NCI-H2081 treated with DMSO at 0.1 percent for 48 hours (cell line): ENCODE data around the gene AACS.

Experiments
- DNase-seq: peaks from one replicate; lab custom pipeline; 2025; lab: John Stamatoyannopoulos, UW

Gene AACS

DNA sequence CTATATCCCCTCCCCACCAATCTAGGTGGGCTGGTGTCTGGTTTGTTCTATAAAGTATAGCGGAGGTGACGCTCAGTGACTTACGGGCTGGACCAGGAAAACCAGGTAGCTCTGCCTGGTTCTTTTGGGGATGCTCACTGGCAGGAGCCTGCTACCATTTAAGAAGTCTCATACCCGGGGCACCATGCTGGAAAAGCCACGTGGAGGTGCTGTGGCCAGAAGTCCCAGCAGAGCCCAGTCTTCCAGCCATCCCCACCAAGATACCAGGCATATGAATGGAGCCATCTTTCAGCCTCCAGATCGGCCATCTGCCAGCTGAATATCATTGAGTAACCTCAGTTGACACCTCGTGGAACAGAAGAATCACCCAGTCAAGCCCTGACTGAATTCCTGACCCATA lies 87.2 kb downstream of the AACS start:
- DNase-seq, result no peak

DNA sequence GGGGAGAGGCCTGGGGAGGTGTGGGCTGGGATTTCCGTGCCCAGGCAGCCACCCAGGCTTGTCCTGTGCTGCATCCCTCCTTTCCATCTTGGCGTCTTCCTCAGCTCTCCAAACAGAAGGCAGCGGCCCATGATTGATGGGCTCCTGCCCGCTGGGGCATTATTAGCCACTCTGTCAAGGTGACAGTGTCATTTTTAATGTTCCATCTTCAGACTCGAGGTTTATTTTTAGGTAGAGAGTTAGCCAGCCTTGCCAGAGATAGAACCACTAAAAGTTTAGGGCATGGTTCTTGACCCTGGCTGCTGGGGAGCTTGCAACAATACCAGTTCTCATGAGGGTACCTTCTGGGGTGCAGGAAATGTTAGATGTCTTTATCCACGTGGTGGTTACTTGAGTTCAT lies 90.1 kb downstream of the AACS start:
- DNase-seq, result no peak

DNA sequence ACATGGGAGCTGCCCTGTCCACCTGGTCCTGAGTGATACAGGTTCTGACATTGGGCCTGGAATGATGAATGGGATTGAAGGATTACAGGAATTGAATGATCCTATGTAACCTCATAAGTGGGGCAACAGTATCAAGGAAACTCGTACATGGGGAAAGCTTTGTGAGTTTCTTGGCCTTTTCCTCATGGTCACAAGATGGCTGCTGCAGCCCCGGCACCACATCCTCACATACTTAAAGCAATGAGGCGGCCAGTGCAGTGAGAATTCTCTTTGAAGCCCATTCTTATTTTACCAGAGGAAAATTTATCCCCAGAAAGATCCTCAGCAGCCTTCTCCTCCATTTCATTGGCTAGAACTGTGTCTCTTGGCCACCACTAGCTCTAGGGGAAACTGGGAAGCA lies 91.9 kb downstream of the AACS start:
- DNase-seq, result no peak

DNA sequence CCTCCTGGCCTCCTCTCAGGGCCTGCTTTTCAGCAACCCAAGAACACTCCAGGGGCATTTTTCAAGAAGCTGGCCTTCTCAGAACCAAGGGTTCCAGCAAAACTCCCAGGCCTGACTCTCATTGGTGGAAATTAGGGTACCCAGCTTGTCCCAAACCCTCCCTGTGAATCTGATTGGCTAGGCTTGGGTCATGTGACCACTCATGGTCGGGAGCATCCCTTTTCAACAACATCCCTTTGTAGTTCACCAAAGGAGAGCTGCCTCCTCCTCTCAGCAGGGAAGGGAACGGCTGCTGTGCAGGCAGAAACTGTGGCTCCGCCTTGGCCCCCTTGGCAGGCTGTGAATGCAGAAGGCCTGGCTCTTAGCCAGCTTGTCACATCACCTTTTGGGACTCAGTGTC lies 94.5 kb downstream of the AACS start:
- DNase-seq, result no peak

DNA sequence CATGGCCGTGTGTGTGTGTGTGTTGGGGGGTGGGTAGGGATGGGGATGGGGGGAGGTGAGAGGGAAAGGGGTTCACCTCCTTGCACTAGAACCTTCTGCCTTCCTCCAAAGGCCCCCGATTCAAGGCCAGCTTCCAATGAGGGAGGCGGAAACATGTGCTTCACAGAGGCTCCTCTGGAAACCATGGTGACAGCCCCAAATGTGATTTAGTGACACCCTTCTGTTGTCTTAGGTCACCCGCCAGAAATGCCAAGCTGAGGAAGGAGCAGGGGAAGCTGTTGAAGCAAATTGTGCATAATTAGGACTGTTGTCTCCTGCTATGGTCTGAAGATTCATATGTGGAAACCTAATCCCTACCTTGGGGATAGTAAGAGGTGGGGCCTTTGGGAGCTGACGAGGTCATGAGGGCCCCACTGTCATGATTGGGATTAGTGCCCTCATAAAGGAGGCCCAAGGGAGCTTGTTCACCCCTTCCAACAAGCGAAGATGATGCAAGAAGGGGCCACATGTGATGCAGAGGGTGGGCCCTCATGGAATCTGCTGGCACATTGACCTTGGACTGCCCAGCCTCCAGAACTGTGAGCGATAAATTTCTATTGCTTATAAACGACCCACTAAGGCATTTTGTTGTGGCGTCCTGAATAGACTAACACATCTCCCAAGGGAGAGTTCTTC lies 95.2 kb downstream of the AACS start:
- DNase-seq, result no peak

DNA sequence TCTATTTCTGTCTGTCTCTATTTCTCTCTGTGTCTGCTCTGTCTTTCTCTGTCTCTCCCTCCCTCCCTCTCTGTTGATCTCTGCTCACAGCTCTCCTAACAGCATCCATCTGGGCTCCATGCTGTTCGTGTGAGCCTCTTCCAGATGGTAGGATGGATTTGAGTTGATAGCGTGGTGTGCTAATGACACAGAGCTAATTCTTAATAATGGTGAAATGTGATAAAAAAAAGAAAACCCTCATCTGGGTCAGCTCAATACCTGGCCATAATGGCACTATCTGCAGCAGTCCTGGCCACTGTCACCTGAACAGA lies 96.4 kb downstream of the AACS start:
- no peak for DNase-seq

DNA sequence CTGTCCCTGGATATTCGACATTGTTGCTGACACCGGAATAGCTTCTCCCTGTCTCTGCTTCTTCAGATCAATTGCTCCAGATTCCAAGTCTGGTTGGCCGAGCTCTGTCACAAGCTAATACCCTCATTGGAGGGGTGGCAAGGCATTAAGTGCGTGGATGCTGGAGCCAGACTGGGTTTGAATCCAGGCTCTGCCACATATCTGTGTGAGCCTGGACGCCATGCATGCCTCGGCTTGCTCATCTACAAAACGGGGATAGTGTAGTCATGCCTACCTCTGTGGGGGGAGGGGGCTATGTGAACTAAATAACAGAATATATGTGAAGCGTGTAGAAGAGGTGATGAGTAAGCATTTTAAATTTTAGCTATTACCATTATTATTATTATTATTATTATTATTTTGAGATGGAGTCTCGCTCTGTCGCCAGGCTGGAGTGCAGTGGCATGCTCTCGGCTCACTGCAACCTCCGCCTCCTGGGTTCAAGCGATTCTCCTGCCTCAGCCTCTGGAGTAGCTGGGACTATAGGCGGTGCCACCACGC lies 97.3 kb downstream of the AACS start:
- no peak for DNase-seq

DNA sequence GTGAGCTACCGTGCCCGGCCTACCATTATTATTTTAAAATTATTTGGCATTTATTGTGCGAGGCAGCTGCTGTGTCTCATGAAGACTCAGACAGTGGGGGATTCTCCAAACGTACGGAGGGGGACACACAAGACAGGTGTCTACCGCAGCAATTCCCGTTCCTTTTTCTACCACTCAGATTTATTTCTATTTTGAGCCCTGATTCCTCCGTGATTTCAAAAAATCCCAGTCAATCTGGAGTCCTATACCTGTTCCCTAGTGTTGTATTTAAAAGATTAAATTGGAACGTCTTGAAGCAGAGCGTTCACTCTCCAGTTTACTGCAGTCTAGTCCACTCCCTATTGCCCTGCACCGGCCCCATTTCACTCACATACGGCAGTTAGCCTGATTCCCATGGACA lies 97.9 kb downstream of the AACS start:
- no peak for DNase-seq

DNA sequence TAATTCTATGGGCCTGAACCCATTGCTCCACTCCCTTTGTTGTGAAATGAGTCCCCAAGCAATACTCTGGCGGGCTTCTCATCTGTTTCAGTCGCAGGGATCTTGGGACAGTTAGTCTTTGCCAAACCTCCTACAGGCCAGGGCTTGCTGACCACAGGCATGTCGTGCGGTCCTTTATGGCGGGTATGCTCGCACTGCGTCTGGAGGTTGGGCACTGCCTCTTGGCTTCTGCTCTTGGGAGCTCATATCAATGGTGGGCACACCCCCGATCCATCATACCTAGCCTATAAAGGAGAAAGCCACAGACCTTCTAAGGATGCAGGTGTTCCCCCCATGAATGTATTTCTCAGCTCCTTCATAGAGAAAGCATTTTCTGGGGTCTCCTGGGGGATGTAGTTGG lies 99.3 kb downstream of the AACS start:
- no peak for DNase-seq

DNA sequence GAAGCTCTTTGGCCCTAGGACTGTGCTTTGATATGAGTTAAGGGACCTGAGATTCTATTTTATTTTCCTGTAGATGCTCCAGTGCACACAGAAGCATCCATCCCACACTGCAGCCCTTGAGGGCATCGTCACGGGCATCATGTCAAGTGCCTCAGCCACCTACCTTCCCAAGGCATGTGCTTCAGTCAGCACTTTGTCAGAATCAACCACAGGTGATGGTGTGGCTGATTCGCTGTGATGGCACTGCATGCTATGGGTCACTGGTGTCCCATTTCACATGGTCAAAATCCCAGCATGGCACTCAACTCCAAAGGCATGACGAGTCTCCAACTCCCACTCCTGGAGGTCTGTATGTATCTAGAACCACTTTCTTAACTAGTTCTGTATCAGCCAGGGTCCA lies 100.8 kb downstream of the AACS start:
- no peak for DNase-seq

DNA sequence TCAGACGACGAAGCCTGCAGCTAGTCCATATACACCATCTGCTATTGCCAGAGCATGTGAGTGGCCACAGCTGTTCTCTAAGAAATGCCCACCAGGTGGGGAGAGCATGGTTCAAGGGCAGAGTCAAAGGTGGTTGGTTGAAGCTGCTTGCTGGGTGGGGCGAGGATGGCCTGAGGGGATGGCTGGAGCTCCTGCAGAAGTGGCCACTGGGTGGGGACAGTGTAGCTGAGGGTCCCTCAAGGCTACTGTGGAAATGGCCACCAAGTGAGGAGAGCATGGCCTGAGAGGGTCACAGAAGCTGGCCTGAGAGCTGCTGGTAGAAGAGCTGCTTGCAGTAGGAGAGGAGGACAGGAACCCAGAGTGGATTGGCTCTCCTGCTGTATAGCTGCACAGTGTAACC lies 102.4 kb downstream of the AACS start:
- no peak for DNase-seq

DNA sequence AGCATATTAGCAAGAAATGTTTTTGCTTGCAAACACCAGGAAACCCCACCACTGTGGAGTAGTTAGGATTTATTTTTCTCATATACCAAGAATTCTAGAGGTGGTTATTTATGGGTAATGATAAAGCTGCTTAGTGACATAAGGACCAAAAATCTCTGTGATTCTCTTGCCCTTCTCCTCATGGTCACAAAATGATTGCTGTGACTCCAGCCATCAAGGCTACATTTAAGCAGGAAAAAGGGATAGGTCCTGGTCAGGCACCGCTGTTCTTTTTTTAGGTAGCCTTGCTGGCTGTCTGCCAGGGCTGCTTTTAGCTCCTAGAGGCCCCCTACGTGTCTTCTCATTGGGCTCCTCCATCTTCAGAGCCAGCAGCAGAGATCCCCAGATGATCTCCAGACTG lies 104.2 kb downstream of the AACS start:
- DNase-seq, result no peak

DNA sequence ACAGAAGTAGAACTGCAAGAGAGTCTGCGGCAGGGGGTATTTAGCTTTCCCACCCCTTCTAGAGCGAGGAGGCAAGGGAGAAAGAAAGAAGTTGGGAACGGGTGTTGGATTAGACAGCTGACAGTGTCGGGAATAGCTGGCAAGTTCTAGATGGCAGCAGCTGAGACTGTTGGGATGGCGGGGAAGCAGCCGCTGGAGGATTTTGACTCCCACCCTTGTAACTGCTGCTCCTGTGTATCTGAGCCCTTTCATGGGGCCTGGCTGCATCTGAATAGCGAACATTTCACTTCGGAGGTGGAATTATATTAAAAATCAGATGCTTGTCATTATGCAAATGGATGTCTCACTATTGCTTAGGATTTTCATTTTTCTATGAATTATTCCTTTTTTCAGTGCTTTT lies 104.6 kb downstream of the AACS start:
- no peak for DNase-seq

DNA sequence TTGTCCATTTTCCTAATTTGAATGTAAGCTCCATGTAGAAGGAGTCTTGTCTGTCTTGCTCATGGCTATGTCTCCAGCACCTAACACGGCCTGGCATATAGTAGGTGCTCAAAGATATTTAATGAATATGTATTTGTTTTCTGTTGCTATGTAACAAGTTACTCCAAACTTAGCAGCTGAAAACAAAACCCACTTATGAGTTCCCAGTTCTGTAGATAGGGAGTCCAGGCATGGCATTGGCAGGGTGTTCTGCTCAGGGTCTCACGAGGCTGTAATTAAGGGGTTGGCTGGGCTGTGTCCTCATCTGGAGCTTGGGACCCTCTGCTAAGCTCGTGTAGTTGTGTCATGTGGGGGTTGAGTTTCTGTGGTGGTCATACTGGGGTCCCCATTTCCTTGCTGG lies 106.0 kb downstream of the AACS start:
- DNase-seq, result no peak

DNA sequence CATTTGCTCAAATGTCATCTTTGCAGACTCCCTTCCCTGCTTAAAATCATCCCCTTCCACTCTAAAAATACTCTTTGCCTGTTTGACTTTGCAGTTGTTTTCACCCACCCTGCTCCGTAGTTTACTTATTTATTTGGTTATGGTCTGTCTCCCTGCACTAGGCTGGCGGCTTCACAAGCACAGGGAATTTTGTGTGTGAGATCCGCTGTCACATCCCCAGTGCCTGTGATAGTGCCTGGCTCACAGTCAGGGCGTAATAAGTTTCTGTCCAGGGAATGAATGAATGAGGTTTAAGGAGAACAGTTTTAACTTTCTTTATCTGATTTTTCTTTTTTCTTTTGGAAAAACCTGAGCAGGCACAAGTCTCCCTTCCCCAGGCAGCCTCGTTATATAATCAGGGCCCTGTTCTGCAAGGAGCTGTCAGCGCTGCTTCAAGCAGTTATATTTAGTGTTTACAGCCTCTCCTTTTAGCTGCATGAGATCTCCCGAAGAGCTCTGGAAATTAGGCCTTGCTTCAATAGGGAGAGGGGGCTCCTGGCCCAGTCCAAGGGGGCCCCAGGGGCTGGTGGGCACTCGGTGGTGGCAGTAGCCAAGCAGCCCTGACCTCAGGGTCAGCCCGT lies 107.1 kb downstream of the AACS start:
- DNase-seq, result no peak

DNA sequence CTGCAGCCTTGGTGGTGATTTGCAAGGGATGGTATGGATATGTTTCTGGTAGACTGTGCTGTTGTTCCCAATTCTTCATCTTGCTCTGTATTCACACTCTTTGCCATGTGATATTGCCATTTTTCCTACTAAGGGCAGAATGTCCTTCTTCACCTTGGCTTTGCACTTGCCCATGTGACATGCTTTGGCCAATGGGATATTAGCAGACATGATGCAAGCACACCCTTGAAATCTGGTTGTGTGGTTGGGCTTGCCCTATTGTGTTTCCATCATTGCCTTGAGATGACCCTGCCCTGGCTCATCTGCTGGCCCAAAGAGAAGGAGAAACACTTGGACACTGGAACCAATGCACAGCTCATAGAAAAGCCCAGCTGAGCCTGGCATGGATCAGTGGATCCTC lies 110.3 kb downstream of the AACS start:
- DNase-seq, result no peak

DNA sequence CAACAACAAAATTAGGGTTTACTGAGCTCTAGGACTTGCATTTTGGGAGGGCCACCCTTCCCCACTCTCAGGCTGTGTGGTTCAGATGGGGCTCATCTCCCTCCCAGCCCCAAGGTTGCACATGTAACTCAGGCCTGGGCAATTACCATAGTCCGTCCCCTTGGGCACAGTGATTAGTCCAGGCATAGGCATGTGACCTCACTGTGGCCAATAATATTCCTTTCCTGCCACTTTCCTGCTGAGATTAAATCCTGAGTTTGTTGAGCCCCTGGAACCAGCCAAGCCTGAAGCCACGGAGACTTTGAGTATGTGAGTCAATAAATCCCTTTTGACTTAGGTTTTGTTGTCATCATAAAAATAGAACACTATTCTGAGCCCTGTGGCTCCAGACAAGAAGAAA lies 113.0 kb downstream of the AACS start:
- no peak for DNase-seq

DNA sequence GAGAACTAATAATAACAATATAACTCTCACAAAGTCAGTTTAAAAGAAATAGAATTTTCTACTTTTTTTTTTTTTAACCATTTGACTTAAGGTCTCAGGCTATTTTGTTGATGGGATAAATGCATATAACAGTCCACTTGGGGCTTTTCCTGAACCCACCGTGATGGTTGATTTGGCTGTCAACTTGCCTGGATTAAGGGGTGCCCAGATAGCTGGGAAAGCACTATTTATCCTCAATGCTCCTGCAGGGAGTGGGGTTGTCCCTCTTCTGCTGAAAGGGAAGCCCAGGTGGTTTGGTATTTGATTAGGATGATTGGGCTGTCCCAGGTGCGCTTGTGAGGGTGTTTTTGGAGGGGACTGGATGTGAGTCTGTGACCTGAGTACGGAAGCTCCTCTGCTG lies 114.9 kb downstream of the AACS start:
- DNase-seq, result no peak

DNA sequence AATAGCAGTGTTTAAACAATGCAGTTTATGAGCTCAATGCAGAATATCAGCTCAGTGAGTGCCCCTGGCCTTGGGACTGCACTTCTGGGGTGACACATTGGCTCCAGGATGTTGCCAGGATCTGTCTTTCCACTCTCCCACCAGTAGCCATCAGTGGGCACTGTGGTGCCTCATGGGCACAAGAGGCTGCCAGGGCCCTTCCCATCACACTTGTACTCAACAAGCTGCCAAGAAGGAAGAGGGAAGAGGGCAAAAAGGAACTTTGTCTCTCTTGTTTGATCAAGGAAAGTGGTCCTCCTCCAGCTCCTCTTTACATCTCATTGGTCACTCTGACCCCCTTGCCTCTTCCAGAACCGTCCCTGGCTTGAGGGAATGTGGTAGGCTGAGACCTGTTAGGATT lies 115.9 kb downstream of the AACS start:
- no peak for DNase-seq

DNA sequence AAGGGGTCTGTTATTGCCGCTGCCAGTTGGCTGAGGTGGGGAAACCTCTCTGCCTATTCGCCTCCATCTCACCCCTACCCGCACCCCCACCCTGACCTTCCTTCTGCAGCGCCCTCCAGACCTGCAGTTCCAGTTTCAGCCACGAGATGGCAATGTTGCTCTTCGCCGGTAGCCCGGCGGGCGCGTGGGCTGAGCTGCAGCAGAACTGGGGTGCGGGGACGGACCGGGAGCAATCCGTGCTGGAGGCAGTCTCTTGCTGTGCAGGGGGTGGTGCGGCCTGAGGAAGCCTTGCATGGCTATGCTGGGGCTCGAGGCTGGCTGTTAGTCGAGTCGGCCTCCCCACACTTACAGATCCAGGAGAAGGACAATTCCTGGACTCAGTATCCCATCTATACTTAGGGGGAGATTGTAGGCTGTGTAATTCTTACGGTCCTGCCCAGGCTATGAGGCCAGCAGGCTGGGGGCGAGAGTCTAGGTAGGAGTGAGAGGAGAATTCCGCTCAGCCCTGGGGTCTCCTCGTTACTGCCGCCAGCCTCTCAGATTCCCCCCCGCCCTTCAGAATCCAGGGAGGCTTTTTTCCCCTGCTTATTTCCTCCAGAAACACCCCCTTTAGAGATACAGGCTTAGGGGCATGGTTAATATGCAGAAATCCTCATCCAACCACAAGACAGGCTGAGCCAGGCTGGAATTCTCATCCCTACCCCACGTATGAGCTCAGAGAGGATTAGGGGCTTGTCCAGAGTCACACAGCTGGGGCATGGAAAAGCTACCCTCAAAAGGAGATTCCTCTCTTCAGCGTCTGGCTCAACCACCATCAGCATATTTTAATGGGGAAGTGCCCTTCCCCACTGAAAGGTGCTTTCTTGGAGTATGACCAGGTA lies 118.2 kb downstream of the AACS start:
- DNase-seq, result no peak

DNA sequence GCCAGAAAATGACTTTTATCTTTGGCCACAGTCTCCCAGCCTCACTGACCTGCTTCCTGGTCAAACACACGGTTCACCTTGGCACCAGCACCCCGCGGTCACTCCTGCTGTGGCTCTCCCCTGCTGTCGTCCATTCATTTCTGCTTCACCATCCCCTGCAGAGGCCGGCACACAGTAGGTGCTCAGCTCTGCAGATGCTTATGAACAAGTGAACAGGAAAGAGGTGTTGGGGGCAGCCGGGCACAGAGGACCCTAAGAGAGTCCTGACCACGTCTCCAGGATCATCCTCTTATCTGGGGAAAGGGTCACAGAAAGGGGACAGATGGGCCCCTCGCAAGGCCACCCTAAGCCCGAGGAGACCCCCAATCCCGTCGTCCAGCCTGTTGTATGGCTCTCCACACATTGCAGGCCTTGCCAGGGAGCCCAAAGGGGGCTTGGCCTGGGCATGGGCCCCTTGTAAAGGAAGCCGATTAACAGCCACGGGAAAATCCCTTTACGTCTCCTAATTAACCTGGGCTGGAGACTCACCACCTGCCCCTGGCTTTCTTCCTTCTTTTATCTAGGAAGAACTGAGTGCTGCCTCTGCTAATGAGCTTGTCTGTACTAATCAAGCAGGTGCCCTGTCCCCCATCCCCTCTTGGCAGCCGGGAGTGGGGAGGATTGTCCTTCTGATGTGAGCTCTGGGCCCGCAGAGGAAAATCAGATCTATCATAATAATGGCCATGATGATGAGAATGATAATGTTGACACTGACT lies 119.2 kb downstream of the AACS start:
- DNase-seq, result no peak

DNA sequence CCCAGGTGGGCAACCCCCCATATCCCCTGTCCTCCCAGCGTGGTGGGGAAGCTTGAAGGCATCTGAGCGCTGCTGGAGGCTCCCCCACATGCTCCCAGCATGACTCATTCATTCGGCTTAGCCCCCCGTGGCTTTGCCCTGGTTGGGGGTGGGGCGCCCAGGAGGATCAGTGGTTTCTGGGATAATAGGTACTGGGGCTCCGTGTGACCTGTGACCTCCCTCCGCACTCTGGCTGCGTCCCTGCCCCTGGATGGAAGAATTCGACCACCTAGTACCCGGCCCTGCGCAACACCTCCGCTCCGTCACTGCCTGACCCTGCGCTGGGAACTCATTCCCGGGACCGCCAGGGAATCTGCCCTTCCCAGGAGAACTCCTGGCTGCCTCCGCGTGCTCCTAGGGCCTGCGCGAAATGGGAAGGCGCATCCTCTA lies 120.1 kb downstream of the AACS start:
- DNase-seq, result no peak
